Duodenal mucosa (tissue), 2 donors: ENCODE data around the gene MMP21.

Source experiments
- H3K27ac ChIP-seq: one replicate; pipeline ENCODE4 v1.7.0; 2013; ENCODE audit warnings: low read depth, low read length
- H3K27me3 ChIP-seq, 2 donors: one replicate each; pipeline ENCODE4 v1.7.0; 2013; ENCODE audit warnings: low read length in 2 of 2, control low read depth in 1 of 2; ENCODE audit not compliant: insufficient read depth in 2 of 2, control insufficient read depth in 1 of 2
- H3K36me3 ChIP-seq, 2 donors: one replicate each; pipeline ENCODE4 v1.7.0; 2013; ENCODE audit warnings: low read length in 2 of 2, control low read depth in 1 of 2; ENCODE audit not compliant: insufficient read depth in 2 of 2, control insufficient read depth in 1 of 2
- H3K4me1 ChIP-seq, 2 donors: one replicate each; pipeline ENCODE4 v1.7.0; 2013; ENCODE audit warnings: low read length in 2 of 2, control low read depth in 1 of 2; ENCODE audit not compliant: insufficient read depth in 2 of 2, control insufficient read depth in 1 of 2
- H3K4me3 ChIP-seq, 2 donors: one replicate each; pipeline ENCODE4 v1.7.0; 2013; ENCODE audit warnings: low read length in 2 of 2, low read depth in 1 of 2
- H3K9ac ChIP-seq, 2 donors: one replicate each; pipeline ENCODE4 v1.7.0; 2013; ENCODE audit warnings: low read length in 2 of 2, low read depth in 1 of 2
- H3K9me3 ChIP-seq, 2 donors: one replicate each; pipeline ENCODE4 v1.7.0; 2013; ENCODE audit warnings: low read length in 2 of 2, control low read depth in 1 of 2; ENCODE audit not compliant: control insufficient read depth in 1 of 2

The MMP21 gene

DNA sequence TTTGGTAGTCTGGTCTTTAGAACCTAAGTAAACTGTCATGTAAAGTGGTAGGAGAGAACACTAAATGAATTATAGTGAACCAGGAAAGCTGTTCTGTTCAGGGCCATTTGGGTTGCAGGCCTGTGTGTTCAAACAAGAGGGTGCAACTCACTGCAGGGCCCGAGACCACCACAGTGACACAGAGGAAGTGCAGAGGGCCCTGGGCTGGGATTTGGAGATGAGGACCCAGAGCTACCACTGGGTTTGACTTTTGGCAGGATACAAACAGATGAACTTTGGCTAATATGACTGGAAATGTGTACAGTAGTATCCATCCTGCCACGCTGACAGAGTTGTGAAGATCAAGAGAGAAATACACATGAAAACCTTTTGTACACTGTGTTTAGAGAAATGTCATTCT, 9.8 kb downstream of the MMP21 start:
- H3K9me3 ChIP-seq, result no peaks in the 10 kb centered on the region
- no peak overlapping the region for H3K4me3 ChIP-seq
- no peaks in the 10 kb centered on the region for H3K27me3 ChIP-seq
- H3K9ac ChIP-seq, result no peak overlapping the region
- H3K4me1 ChIP-seq, result no peaks in the 10 kb centered on the region
- peaks cover 20 to 47% of the 10 kb centered on the region in 2 donors for H3K36me3 ChIP-seq
- no peak overlapping the region for H3K27ac ChIP-seq

DNA sequence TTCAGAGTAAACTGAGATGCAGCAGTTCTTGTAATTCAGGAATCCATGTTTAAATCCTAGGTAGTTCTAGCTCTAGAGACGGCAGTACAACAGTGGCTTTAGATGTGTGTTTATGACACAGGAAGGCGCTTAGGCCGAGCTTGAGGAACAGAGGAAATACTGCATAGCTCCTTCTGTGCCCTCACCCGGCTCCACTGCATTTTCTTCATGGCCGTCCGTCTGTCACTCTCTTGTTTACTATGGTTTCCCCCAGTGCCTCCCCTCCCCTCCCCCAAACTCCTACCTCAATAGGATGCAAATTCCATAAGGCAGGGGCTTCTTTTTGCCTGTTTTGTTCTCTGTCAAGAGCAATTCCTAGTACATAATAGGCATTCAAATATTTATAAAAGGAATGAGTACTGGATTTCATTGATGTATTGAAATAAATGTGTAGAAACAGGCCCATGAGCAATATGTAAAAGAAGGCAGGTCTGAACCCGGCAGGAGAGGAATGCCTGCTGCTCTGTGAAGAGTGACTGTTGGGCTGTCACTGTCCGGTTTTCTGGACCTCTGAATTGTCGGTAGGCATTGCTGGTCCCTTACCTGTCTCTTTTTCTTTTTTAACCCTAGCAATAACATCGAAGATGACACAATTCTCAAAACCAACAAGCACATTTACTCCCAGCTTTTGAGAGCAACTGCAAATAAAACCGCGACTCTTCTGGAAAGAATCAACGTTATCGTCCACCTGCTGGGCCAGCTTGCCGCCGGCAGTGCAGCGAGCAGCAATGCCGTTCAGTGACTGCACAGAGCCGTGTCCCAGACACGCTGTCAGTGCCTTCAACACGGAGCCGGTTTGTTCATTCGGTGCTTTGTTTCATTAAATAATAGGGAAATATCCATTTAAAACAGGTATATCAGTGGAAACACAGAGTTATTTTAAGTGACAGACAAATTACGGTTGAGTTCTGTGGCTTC, 12.7 kb downstream of the MMP21 start:
- no peaks in the 10 kb centered on the region for H3K4me1 ChIP-seq
- H3K9me3 ChIP-seq, result no peaks in the 10 kb centered on the region
- H3K4me3 ChIP-seq, result no peak overlapping the region
- no peak overlapping the region for H3K27ac ChIP-seq
- peaks cover 35 to 64% of the 10 kb centered on the region in 2 donors for H3K36me3 ChIP-seq
- H3K9ac ChIP-seq, result no peak overlapping the region
- H3K27me3 ChIP-seq, result no peaks in the 10 kb centered on the region

DNA sequence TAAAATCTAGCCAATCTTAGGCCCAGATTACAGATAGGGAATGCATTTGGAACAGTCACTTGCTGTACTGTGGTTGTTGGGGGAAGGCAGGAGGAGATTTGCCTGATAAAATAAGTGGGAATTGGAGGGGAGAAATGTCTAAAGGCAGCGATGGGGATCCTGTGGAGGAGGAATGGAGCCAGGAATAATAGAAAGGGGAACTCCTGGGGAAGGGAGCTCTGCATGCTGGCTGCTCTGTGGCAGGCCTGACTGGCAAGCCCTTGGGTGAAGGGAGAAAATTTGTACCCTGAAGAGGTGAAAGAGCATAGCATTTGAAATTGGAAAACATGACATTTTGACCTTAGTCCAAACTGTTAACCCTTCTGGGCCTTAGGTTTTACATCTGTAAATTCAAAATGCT, 13.7 kb downstream of the MMP21 start:
- H3K9ac ChIP-seq, result no peak overlapping the region
- H3K4me1 ChIP-seq, result no peaks in the 10 kb centered on the region
- no peaks in the 10 kb centered on the region for H3K9me3 ChIP-seq
- H3K27me3 ChIP-seq, result no peaks in the 10 kb centered on the region
- no peak overlapping the region for H3K4me3 ChIP-seq
- no peak overlapping the region for H3K27ac ChIP-seq
- peaks cover 44 to 70% of the 10 kb centered on the region in 2 donors for H3K36me3 ChIP-seq

DNA sequence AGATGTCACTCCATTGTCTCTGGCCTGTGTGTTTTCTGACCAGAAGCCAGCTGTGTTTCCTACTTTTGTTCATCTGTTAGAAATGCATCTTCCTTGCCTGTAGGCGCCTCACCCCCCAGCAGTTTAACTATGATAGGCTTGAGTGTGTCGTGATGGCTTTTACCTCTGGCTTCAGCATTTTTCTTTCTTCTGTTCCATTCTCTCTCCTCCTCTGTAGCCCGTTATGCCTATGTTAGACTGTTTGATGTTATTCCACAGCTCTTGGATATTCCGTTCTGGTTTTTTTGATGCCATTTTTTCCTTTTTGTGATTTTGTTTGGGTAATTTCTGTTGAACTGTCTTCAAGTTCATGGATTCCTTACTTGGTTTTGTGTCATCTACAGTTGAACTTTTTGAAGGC, 17.9 kb downstream of the MMP21 start:
- Histone ChIP-seq H3K4me3 (no peak overlapping the region), H3K27ac (no peak overlapping the region), H3K9ac (no peak overlapping the region), H3K27me3 (no peaks in the 10 kb centered on the region), H3K36me3 (peaks cover 31 to 70% of the 10 kb centered on the region in 2 donors), H3K4me1 (no peaks in the 10 kb centered on the region), H3K9me3 (no peaks in the 10 kb centered on the region)

DNA sequence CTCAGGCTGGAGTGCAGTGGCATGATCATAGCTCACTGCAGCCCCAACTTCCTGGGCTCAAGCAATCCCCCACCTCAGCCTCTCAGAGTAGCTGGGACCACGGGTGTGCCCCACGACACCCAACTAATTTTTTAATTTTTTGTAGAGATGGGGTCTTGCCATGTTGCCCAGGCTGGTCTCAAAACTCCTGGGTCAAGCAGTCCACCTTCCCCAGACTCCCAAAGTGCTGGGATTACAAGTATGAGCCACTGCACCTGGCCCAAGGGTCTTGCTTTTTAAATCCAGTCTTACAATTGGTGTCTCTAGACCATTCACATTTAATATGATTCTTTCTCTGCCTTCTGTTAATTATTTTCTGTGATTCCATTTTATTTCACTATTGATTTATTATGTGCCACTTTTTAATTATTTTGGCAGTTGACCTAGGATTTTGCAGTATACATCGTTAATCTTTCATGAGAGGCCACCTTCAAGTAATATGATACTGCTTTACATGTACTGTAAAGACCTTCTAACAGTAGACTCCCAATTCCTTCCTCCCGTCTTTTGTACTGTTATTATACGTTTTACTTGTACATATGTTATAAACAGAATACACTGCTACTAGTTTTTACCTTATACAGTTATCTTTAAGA, 18.7 kb downstream of the MMP21 start:
- Histone ChIP-seq H3K27ac (no peak overlapping the region), H3K9ac (no peak overlapping the region), H3K36me3 (peaks cover 31 to 69% of the 10 kb centered on the region in 2 donors), H3K4me1 (no peaks in the 10 kb centered on the region), H3K27me3 (no peaks in the 10 kb centered on the region), H3K4me3 (no peak overlapping the region), H3K9me3 (no peaks in the 10 kb centered on the region)

DNA sequence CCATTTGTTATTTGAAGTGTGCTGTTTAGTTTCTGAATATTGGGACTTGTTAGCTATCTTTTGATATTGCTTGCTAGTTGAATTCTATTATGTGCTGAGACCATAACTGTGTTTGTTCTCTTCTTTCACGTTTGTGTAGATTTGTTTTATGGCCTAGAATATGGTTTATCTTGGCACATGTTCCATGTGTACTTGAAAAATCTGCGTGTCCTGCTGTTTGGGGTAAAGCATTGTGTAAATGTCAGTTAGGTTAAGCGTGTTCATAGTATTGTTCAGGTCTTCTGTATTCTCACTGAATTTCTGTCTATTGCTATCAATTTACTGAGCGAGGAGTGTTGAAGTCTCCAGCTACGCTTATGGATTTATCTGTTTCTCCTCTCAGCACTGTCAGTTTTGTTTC, 19.4 kb downstream of the MMP21 start:
- H3K36me3 ChIP-seq, result peaks cover 31 to 74% of the 10 kb centered on the region in 2 donors
- no peaks in the 10 kb centered on the region for H3K27me3 ChIP-seq
- no peaks in the 10 kb centered on the region for H3K9me3 ChIP-seq
- H3K27ac ChIP-seq, result no peak overlapping the region
- H3K9ac ChIP-seq, result no peak overlapping the region
- H3K4me1 ChIP-seq, result no peaks in the 10 kb centered on the region
- H3K4me3 ChIP-seq, result no peak overlapping the region

DNA sequence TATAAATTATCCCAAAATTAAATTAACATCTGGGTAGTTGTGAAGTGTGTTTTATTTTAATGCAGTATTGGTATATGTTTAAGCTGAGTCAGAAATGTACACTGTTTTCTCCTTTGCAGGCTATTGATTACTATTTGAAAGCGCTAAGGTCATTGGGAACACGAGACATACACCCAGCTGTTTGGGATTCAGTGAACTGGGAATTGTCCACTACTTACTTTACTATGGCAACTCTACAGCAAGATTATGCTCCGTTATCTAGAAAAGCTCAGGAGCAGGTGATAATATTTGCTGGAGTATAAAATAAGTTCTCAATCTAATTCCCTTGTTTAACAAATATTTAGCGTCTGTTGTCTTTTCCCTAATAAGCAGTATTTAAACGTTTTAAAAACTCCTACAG, 28.2 kb downstream of the MMP21 start:
- H3K36me3 ChIP-seq, result peaks cover 45 to 87% of the 10 kb centered on the region in 2 donors

DNA sequence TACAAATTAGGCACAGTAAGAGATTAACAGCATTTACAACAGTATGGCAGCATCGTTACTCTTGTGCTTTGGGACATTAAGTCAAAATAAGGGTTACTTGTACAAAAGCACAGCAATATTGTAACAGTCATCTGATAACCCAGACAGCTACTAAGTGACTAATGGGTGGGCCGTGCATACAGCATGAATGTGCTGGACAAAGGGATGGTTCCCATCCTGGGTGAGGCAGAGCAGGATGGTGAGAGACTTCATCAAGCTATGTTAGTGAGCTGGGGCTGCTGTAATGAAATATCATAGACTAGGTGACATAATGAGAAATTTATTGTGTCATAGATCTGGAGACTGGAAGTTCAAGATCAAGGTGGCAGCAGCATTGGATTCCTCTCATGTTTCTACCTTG, 30.7 kb downstream of the MMP21 start:
- H3K4me3 ChIP-seq, result no peak overlapping the region
- peaks cover 52 to 85% of the 10 kb centered on the region in 2 donors for H3K36me3 ChIP-seq
- no peaks in the 10 kb centered on the region for H3K9me3 ChIP-seq
- no peak overlapping the region for H3K9ac ChIP-seq
- no peaks in the 10 kb centered on the region for H3K27me3 ChIP-seq
- H3K27ac ChIP-seq, result no peak overlapping the region
- H3K4me1 ChIP-seq, result no peaks in the 10 kb centered on the region

More for the DNA sequence above, 28.2 kb downstream of the MMP21 start:
- H3K27ac ChIP-seq, result no peak overlapping the region
- no peak overlapping the region for H3K9ac ChIP-seq
- no peaks in the 10 kb centered on the region for H3K27me3 ChIP-seq
- H3K9me3 ChIP-seq, result no peaks in the 10 kb centered on the region
- H3K4me3 ChIP-seq, result no peak overlapping the region
- H3K4me1 ChIP-seq, result no peaks in the 10 kb centered on the region

DNA sequence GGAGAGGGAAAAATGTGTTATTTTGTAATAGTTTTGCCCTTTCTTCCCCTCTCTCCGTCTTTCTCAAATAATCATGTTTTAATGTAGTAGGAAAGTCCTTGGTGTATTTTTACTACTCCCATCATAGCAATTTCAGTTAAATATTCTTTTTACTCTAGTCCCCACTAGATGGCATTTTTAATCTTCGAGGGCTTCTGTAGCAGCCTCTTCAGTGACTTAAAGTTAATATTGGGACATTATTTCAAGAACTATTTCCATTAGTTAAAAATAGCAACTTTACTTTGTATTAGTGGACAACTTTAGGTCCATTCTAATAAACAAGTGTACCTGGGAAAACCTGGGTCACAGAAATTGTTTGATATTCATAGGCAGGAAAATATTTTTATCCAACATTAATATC, 33.2 kb downstream of the MMP21 start:
- Histone ChIP-seq H3K27me3 (no peaks in the 10 kb centered on the region), H3K4me1 (no peaks in the 10 kb centered on the region), H3K27ac (no peak overlapping the region), H3K9me3 (no peaks in the 10 kb centered on the region), H3K36me3 (peaks cover 51 to 84% of the 10 kb centered on the region in 2 donors), H3K4me3 (no peak overlapping the region), H3K9ac (no peak overlapping the region)

DNA sequence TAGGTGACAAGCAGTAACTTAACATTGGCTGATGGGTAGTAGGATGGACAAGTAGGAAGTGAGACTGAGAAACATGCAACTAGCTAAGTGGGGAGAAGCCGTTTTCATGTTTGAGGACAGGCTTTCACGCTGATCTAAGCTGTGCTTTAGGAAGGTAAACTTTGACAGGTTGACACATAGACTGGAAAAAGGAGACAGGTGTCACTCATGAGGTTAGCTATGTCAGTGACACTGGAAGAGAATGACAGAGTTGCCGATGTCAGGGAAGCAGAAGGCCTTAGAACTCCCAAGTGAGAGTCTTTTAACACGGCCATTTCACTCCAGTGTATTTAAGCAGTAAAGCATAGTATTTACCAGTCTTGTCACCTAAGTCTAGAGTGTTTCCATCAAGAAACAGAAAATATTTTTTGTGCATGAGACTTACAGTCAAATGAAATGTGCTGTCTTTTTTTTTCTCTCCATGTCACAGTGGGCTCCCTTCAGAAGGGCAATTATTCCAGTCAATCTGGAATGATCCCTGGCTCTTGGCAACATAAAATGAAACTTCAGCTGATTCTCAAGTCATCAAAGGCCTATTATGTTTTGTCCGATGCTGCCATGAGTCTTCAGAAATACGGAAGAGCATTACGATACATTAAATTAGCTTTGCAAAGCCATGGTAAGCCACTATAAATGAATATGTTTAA, 35.5 kb downstream of the MMP21 start:
- Histone ChIP-seq H3K9ac (no peak overlapping the region), H3K27ac (no peak overlapping the region), H3K9me3 (no peaks in the 10 kb centered on the region), H3K4me1 (no peaks in the 10 kb centered on the region), H3K4me3 (no peak overlapping the region), H3K27me3 (no peaks in the 10 kb centered on the region), H3K36me3 (peaks cover 60 to 93% of the 10 kb centered on the region in 2 donors)
